Right atrium auricular region (tissue), 2 donors: ENCODE measurements around the gene PPP1R11. TPM values are rescaled to one million over a fixed set of nuclear protein-coding genes. Genes with fewer than 3 reads are reported as not detected.

ENCODE experiments used
- DNase-seq: peaks from one replicate; pipeline ENCODE4 v3.0.0-alpha.2; 2019; ENCODE audit warnings: low spot score
- H3K27ac ChIP-seq, 2 donors: fragments of 200-600 bp; sonication (generic); 1 replicate in 1 of 2; 2 replicates in 1 of 2; pipeline ENCODE4 v1.5.1; 2016 to 2019
- H3K27me3 ChIP-seq, 2 donors: fragments of 200-600 bp; sonication (generic); one replicate each; pipeline versions ENCODE4 v1.5.1 to v1.6.0; 2017 to 2019
- H3K36me3 ChIP-seq: fragments of 200-600 bp; sonication (generic); one replicate; pipeline ENCODE4 v1.5.1; 2016
- H3K4me1 ChIP-seq, 2 donors: fragments of 200-600 bp; sonication (generic); one replicate each; pipeline versions ENCODE4 v1.5.1 to v1.6.0; 2017 to 2019
- H3K4me3 ChIP-seq, 2 donors: fragments of 200-600 bp; sonication (generic); 1 replicate in 1 of 2; 2 replicates in 1 of 2; pipeline ENCODE4 v1.5.1; 2017 to 2019; ENCODE audit warnings: mild to moderate bottlenecking in 1 of 2, moderate library complexity in 1 of 2
- H3K9me3 ChIP-seq, 2 donors: fragments of 200-600 bp; sonication (generic); one replicate each; pipeline ENCODE4 v1.5.1; 2019
- CTCF ChIP-seq, 2 donors: fragments of 200-600 bp; sonication (generic); IDR thresholded peaks; one replicate each; pipeline ENCODE4 v1.5.1; 2019; ENCODE audit warnings: antibody characterized with exemption in 2 of 2
- total RNA-seq, 2 donors: library from RNA; depleted of rRNA; stranded (reverse); fragments of >200 nt; gene quantifications; one replicate each; pipeline ENCODE4 v1.1.0, GENCODE V29; 2016

The PPP1R11 gene
- total RNA-seq, 2 donors from 2014 or later = 48.2 to 55.7 TPM

GRCh38 chr6:30041821-30042220 lies 25.2 kb upstream of the PPP1R11 start:
- no peak for DNase-seq
- no peak overlapping the region for H3K27ac ChIP-seq
- no peaks in the 10 kb centered on the region for H3K36me3 ChIP-seq
- H3K4me1 ChIP-seq = peaks cover 0 to 3% of the 10 kb centered on the region in 2 donors
- no peaks in the 10 kb centered on the region for H3K9me3 ChIP-seq
- no peaks in the 10 kb centered on the region for H3K27me3 ChIP-seq
- TF ChIP-seq CTCF (IDR thresholded peaks at IDR 0.05) = no peak
- H3K4me3 ChIP-seq = no peak overlapping the region

GRCh38 chr6:30042476-30042875 lies 24.5 kb upstream of the PPP1R11 start:
- Histone ChIP-seq H3K27me3 (no peaks in the 10 kb centered on the region), H3K27ac (no peak overlapping the region), H3K36me3 (no peaks in the 10 kb centered on the region), H3K9me3 (no peaks in the 10 kb centered on the region), H3K4me3 (no peak overlapping the region), H3K4me1 (peaks cover 0 to 3% of the 10 kb centered on the region in 2 donors)
- no peak for DNase-seq
- TF ChIP-seq CTCF (IDR thresholded peaks at IDR 0.05) = no peak

GRCh38 chr6:30042914-30043313 lies 24.1 kb upstream of the PPP1R11 start:
- Histone ChIP-seq H3K4me1 (peaks cover 0 to 3% of the 10 kb centered on the region in 2 donors), H3K27me3 (no peaks in the 10 kb centered on the region), H3K4me3 (no peak overlapping the region), H3K36me3 (no peaks in the 10 kb centered on the region), H3K27ac (no peak overlapping the region), H3K9me3 (no peaks in the 10 kb centered on the region)
- DNase-seq = no peak
- no peak for TF ChIP-seq CTCF (IDR thresholded peaks at IDR 0.05)

GRCh38 chr6:30043744-30044143 lies 23.3 kb upstream of the PPP1R11 start:
- Histone ChIP-seq H3K4me1 (peaks cover 0 to 3% of the 10 kb centered on the region in 2 donors), H3K36me3 (no peaks in the 10 kb centered on the region), H3K27ac (no peak overlapping the region), H3K9me3 (no peaks in the 10 kb centered on the region), H3K27me3 (no peaks in the 10 kb centered on the region), H3K4me3 (no peak overlapping the region)
- DNase-seq = no peak
- no peak for TF ChIP-seq CTCF (IDR thresholded peaks at IDR 0.05)

GRCh38 chr6:30044630-30045029 lies 22.4 kb upstream of the PPP1R11 start:
- Histone ChIP-seq H3K4me3 (no peak overlapping the region), H3K27ac (no peak overlapping the region), H3K9me3 (no peaks in the 10 kb centered on the region), H3K27me3 (no peaks in the 10 kb centered on the region), H3K36me3 (no peaks in the 10 kb centered on the region), H3K4me1 (peaks cover 0 to 3% of the 10 kb centered on the region in 2 donors)
- DNase-seq = no peak
- no peak for TF ChIP-seq CTCF (IDR thresholded peaks at IDR 0.05)

- no peak overlapping the region for H3K27ac ChIP-seq
- H3K27me3 ChIP-seq = no peaks in the 10 kb centered on the region
- H3K4me3 ChIP-seq = no peak overlapping the region
- no peaks in the 10 kb centered on the region for H3K9me3 ChIP-seq
- DNase-seq = no peak
- no peaks in the 10 kb centered on the region for H3K36me3 ChIP-seq
- peaks cover 0 to 3% of the 10 kb centered on the region in 2 donors for H3K4me1 ChIP-seq
- no peak for TF ChIP-seq CTCF (IDR thresholded peaks at IDR 0.05)
Measured at GRCh38 chr6:30047220-30047619, 19.8 kb upstream of the PPP1R11 start.
